H1 (cell line): Measurements from ENCODE around the gene LHFPL6. TPM values are rescaled to one million over a fixed set of nuclear protein-coding genes. Genes with fewer than 3 reads are reported as not detected.

ENCODE experiments used
- CTCF ChIA-PET: fragments of 300-600 bp; sonication (Branson Sonifier 250); formaldehyde crosslinking; loops from one replicate; lab custom pipeline; 2021; ENCODE audit not compliant: partially characterized antibody; lab: Charles Lee
- POLR2A ChIA-PET: fragments of 300-600 bp; sonication (Branson Sonifier 250); formaldehyde crosslinking; loops from one replicate; lab custom pipeline; 2021; ENCODE audit warnings: inconsistent platforms; ENCODE audit not compliant: partially characterized antibody; lab: Charles Lee
- DNase-seq, 2 experiments: peaks; one replicate each; pipeline versions ENCODE4 v3.0.0 to v3.0.0-alpha.2; 2010 to 2022; ENCODE audit warnings: low spot score in 2 of 2, low read depth in 1 of 2, mixed read lengths in 1 of 2
- FAIRE-seq: peaks from 2 replicates; lab custom pipeline; 2011; peaks lifted over from hg19 to GRCh38; lab: Jason Lieb, UNC
- H2AFZ ChIP-seq: 2 replicates; pipeline ENCODE4 v1.8.1; 2012; ENCODE audit warnings: low read length, inconsistent platforms
- H2AK5ac ChIP-seq: 2 replicates; pipeline ENCODE4 v1.6.1; 2013; ENCODE audit warnings: low read depth, low read length
- H2BK120ac ChIP-seq: replicated peaks from 2 replicates; pipeline ENCODE3; 2013; ENCODE audit warnings: low read depth, low read length, inconsistent platforms
- H2BK12ac ChIP-seq: 2 replicates; pipeline ENCODE4 v1.6.1; 2013; ENCODE audit warnings: low read depth, low read length
- H2BK15ac ChIP-seq: 2 replicates; pipeline ENCODE4 v1.6.1; 2013; ENCODE audit warnings: low read length
- H2BK20ac ChIP-seq: 2 replicates; pipeline ENCODE4 v1.6.1; 2013; ENCODE audit warnings: low read length
- H2BK5ac ChIP-seq: 2 replicates; pipeline ENCODE4 v1.6.1; 2013; ENCODE audit warnings: low read depth, low read length
- H3K14ac ChIP-seq: 2 replicates; pipeline ENCODE4 v1.6.1; 2013; ENCODE audit warnings: inconsistent platforms; ENCODE audit not compliant: insufficient read length
- H3K18ac ChIP-seq: 2 replicates; pipeline ENCODE4 v1.6.1; 2013; ENCODE audit warnings: low read length; ENCODE audit errors: extremely low read depth
- H3K23ac ChIP-seq: 2 replicates; pipeline ENCODE4 v1.6.1; 2013; ENCODE audit warnings: inconsistent platforms; ENCODE audit not compliant: insufficient read length
- H3K23me2 ChIP-seq: 2 replicates; pipeline ENCODE4 v1.6.1; 2013; ENCODE audit warnings: low read depth, low read length
- H3K27ac ChIP-seq: 2 replicates; pipeline ENCODE4 v1.6.1; 2011; ENCODE audit warnings: low read depth, low read length, inconsistent platforms
- H3K27me3 ChIP-seq, 4 experiments: replicated peaks in 1 of 4; 1 replicate in 1 of 4; 2 replicates in 3 of 4; pipeline versions ENCODE4 v1.6.1 to v1.8.1; 2011 to 2013; ENCODE audit warnings: low read length in 3 of 4, mild to moderate bottlenecking in 3 of 4, inconsistent platforms in 2 of 4, mixed read lengths in 2 of 4, moderate library complexity in 1 of 4; ENCODE audit not compliant: control insufficient read depth in 3 of 4, insufficient read depth in 3 of 4; ENCODE audit errors: extremely low read depth in 1 of 4
- H3K36me3 ChIP-seq, 4 experiments: 2 replicates each; pipeline versions ENCODE4 v1.6.1 to v1.8.1; 2011 to 2013; ENCODE audit warnings: mild to moderate bottlenecking in 4 of 4, low read length in 3 of 4, moderate library complexity in 2 of 4, control low read depth in 1 of 4, inconsistent platforms in 1 of 4; ENCODE audit not compliant: insufficient read depth in 4 of 4, control insufficient read depth in 2 of 4
- H3K4ac ChIP-seq: replicated peaks from 2 replicates; pipeline ENCODE3; 2013; ENCODE audit warnings: low read length, low read depth, mixed read lengths, inconsistent platforms; ENCODE audit not compliant: insufficient read length
- H3K4me1 ChIP-seq, 4 experiments: replicated peaks in 1 of 4; 1 replicate in 1 of 4; 2 replicates in 3 of 4; pipeline versions ENCODE4 v1.6.1 to v1.8.1; 2011 to 2013; ENCODE audit warnings: low read length in 3 of 4, inconsistent platforms in 2 of 4, mixed read lengths in 1 of 4; ENCODE audit not compliant: insufficient read depth in 4 of 4, control insufficient read depth in 3 of 4
- H3K4me2 ChIP-seq, 2 experiments: 2 replicates each; pipeline versions ENCODE4 v1.6.1 to v1.8.1; 2011 to 2013; ENCODE audit warnings: low read depth in 2 of 2, low read length in 2 of 2, control low read depth in 1 of 2, inconsistent platforms in 1 of 2, mild to moderate bottlenecking in 1 of 2; ENCODE audit not compliant: insufficient read depth in 1 of 2
- H3K4me3 ChIP-seq, 4 experiments: fragments of 200-600, 300-600 bp in 1 of 4; sonication (generic), shearing (Covaris generic), sonication (Bioruptor Twin) in 1 of 4; 2 replicates each; pipeline versions ENCODE4 v1.5.1 to v1.8.1; 2011 to 2016; ENCODE audit warnings: low read length in 4 of 4, low read depth in 3 of 4, control low read depth in 2 of 4, inconsistent platforms in 2 of 4, mild to moderate bottlenecking in 2 of 4, mixed read lengths in 1 of 4, moderate library complexity in 1 of 4; ENCODE audit not compliant: insufficient read depth in 2 of 4; ENCODE audit errors: extremely low read depth in 1 of 4
- H3K56ac ChIP-seq: replicated peaks from 2 replicates; pipeline ENCODE3; 2013; ENCODE audit warnings: low read depth, mild to moderate bottlenecking, mixed read lengths, low read length, inconsistent platforms; ENCODE audit not compliant: insufficient read length
- H3K79me1 ChIP-seq: 2 replicates; pipeline ENCODE4 v1.6.1; 2013; ENCODE audit warnings: low read depth, low read length, control low read depth
- H3K79me2 ChIP-seq, 2 experiments: 2 replicates each; pipeline versions ENCODE4 v1.6.1 to v1.8.1; 2012 to 2013; ENCODE audit warnings: low read length in 2 of 2, mild to moderate bottlenecking in 2 of 2, inconsistent platforms in 1 of 2; ENCODE audit not compliant: insufficient read depth in 2 of 2, control insufficient read depth in 1 of 2
- H3K9ac ChIP-seq, 4 experiments: replicated peaks in 1 of 4; 1 replicate in 1 of 4; 2 replicates in 3 of 4; pipeline versions ENCODE4 v1.6.1 to v1.8.1; 2011 to 2013; ENCODE audit warnings: low read depth in 3 of 4, low read length in 3 of 4, control low read depth in 2 of 4, mild to moderate bottlenecking in 2 of 4, moderate library complexity in 2 of 4, inconsistent platforms in 1 of 4; ENCODE audit errors: extremely low read depth in 1 of 4
- H3K9me3 ChIP-seq, 2 experiments: 2 replicates each; pipeline versions ENCODE4 v1.6.1 to v1.8.1; 2012 to 2013; ENCODE audit warnings: mild to moderate bottlenecking in 2 of 2, moderate library complexity in 2 of 2, control low read depth in 1 of 2, inconsistent platforms in 1 of 2, low read depth in 1 of 2, low read length in 1 of 2, mixed read lengths in 1 of 2; ENCODE audit not compliant: insufficient read depth in 2 of 2
- H4K20me1 ChIP-seq, 2 experiments: replicated peaks in 1 of 2; 2 replicates each; pipeline versions ENCODE3 to v1.8.1; 2011 to 2013; ENCODE audit warnings: inconsistent platforms in 2 of 2, low read length in 2 of 2, mild to moderate bottlenecking in 1 of 2; ENCODE audit not compliant: insufficient read depth in 2 of 2, control insufficient read depth in 1 of 2
- H4K5ac ChIP-seq: 2 replicates; pipeline ENCODE4 v1.6.1; 2013; ENCODE audit warnings: low read length, low read depth, mixed read lengths, inconsistent platforms; ENCODE audit not compliant: insufficient read length
- H4K8ac ChIP-seq: 2 replicates; pipeline ENCODE4 v1.8.0; 2013; ENCODE audit warnings: mild to moderate bottlenecking, moderate library complexity, low read length, inconsistent platforms; ENCODE audit not compliant: insufficient read depth; ENCODE audit errors: extremely low read depth
- H4K91ac ChIP-seq: replicated peaks from 2 replicates; pipeline ENCODE3; 2013; ENCODE audit warnings: low read length, mixed read lengths, inconsistent platforms; ENCODE audit not compliant: insufficient read length
- CEBPB ChIP-seq: IDR thresholded peaks from 2 replicates; pipeline ENCODE4 v1.6.1; 2012; ENCODE audit warnings: low read depth, low read length
- CHD2 ChIP-seq: IDR thresholded peaks from 2 replicates; pipeline ENCODE4 v1.6.1; 2012; ENCODE audit warnings: low read length, improper control_type of control experiment
- E2F6 ChIP-seq: IDR thresholded peaks from 2 replicates; pipeline ENCODE4 v1.6.1; 2012; ENCODE audit warnings: inconsistent platforms
- PHF8 ChIP-seq: fragments of 200-600 bp; sonication (generic); conservative IDR thresholded peaks from 2 replicates; pipeline ENCODE4 v1.7.1; 2012; ENCODE audit warnings: low read depth, mild to moderate bottlenecking, inconsistent platforms, low read length, moderate library complexity
- WGBS, 2 experiments: shearing (Covaris generic) in 1 of 2; methylation state at CpG; one replicate each; pipeline versions ENCODE4 v1.1.6 to v1.1.7; 2013 to 2015; ENCODE audit warnings: low lambda C conversion rate in 2 of 2, mixed read lengths in 2 of 2, inconsistent platforms in 1 of 2, low coverage in 1 of 2, missing lambda C conversion rate in 1 of 2; ENCODE audit not compliant: insufficient replicate concordance in 2 of 2, insufficient coverage in 1 of 2, insufficient read length in 1 of 2; ENCODE audit errors: extremely low coverage in 1 of 2, missing lambda C conversion rate in 1 of 2; 5-methylcytosine and 5-hydroxymethylcytosine counted together
- polyA plus RNA-seq, 7 experiments: library from polyadenylated mRNA; depleted of rRNA in 3 of 7; stranded (reverse) in 5 of 7; unstranded in 2 of 7; fragments of >200 nt in 5 of 7; fragments of 200-250 nt in 2 of 7; gene quantifications; 1 replicate in 5 of 7; 2 replicates in 1 of 7; 4 replicates in 1 of 7; pipeline versions ENCODE4 v1.2.1 to v1.2.3, GENCODE V29; 2011 to 2013; ENCODE audit warnings: missing spikeins in 2 of 7, mixed read lengths in 2 of 7
- total RNA-seq: library from RNA; stranded (reverse); fragmentation: NEBNext Ultra II Directional; extraction: Animal tissue kit (Norgen Biotek cat#: 25700); gene quantifications from 2 replicates; pipeline ENCODE4 v1.2.1, GENCODE V29; 2021

Gene LHFPL6
- total and polyA plus RNA-seq, 2 of the 8 experiments (the other 6 are each of a cell fraction or from before 2014, with no cell fraction given): 7.6 to 17.0 TPM

GRCh38 chr13:39422845-39423565 lies 180.0 kb downstream of the LHFPL6 start:
- Histone ChIP-seq H2BK15ac (no peak overlapping the region), H3K56ac (no peak overlapping the region), H4K91ac (no peak overlapping the region), H2BK120ac (no peak overlapping the region), H3K18ac (no peak overlapping the region), H3K4me1 (peaks cover 0 to 8% (median 5%) of the 10 kb centered on the region in 4 experiments; a peak in 4 of 7 replicates), H3K27ac (no peak overlapping the region), H2AK5ac (no peak overlapping the region), H4K8ac (no peak overlapping the region), H3K4me2 (no peak overlapping the region), H2AFZ (no peak overlapping the region), H3K9ac (no peak overlapping the region), H3K79me1 (no peaks in the 10 kb centered on the region), H2BK5ac (no peak overlapping the region), H2BK12ac (no peak overlapping the region), H3K79me2 (no peaks in the 10 kb centered on the region), H3K9me3 (no peaks in the 10 kb centered on the region), H3K23me2 (no peaks in the 10 kb centered on the region), H3K4ac (no peak overlapping the region), H4K5ac (no peak overlapping the region), H3K14ac (no peak overlapping the region), H3K27me3 (no peaks in the 10 kb centered on the region), H3K36me3 (no peaks in the 10 kb centered on the region), H4K20me1 (no peaks in the 10 kb centered on the region), H2BK20ac (no peak overlapping the region), H3K23ac (no peak overlapping the region), H3K4me3 (no peak overlapping the region)
- 71% methylated on average over 5 of the region's 5 CpGs; no CpG with 5 or more reads in 1 of the 2 experiments for WGBS, 2 experiments
- ChIA-PET CTCF (interaction anchor here (0.9 to 1.3 kb wide), 2 partner anchors 190 to 193 kb away, joined by 3 to 4 read pairs; no protein-coding TSS in a partner anchor), POLR2A (interaction anchor here (1.8 kb wide), 1 partner anchor 11 kb away, joined by 4 read pairs; no protein-coding TSS in a partner anchor)
- DNase-seq: no peak
- FAIRE-seq: peak; percentile 39
- TF ChIP-seq E2F6 (no peak), CHD2 (peak; percentile 74), PHF8 (no peak), CEBPB (peak; percentile 79)
